TTC549 (cell line): ENCODE results near the gene TREH.
"Not testable (repeated sequence)": the region's sequence is repeated elsewhere in the genome, so short reads cannot be mapped to it uniquely, and the experiment has no call there.

ENCODE experiments used
- FAIRE-seq: peaks from 2 replicates; lab custom pipeline; 2012; peaks lifted over from hg19 to GRCh38; lab: Jason Lieb, UNC

TREH gene

DNA sequence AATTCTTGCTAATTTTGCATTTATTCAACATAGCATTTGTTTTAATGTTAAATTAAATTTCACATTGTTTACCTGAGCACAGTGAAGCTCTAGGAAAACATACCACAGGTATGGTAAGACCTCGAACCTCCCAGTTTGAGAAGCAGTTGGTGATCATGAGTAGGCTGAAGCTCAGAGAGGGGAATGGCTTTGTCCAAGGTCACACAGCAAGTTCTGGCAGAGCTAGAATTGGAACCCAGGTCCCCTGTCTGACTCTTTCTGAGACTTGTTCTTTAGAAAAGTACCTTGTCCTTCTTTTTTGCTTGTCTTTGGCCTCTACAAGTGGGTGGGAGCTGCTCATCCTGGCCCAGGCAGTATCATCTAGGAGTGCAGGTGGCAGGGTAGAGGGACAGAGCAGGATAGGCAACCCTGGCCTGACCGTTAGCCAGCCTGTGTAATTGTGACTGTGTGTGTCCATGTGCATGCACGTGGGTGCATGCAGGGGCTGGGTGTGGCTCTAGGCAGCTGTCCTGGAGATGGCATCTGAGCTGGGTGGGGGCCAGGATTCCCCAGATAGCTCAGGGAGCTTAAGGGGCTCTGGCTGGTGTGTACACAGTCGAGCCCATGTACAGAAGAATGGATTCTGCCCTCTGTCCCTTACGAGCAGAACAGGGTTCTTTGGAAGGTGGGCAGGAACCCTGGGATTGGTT, 50.4 kb downstream of the TREH start:
- no peak for FAIRE-seq

DNA sequence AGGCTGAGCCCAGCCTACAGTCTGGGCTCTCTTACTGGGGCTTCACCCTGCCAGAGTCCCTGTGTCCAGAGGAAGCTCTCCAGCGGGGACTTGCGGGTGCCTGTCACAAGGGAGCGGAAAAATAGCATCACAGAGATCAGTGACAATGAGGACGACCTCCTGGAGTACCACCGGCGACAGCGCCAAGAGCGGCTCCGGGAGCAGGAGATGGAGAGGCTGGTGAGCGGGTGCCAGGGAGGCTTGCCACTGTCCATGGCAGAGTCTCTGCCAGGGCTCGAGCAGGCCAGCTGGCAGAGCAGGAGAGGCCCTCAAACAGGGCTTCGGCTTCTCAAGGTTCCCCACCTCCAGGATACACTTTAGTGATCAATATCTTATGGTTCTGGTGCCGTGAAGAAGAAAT, 51.0 kb downstream of the TREH start:
- no peak for FAIRE-seq

DNA sequence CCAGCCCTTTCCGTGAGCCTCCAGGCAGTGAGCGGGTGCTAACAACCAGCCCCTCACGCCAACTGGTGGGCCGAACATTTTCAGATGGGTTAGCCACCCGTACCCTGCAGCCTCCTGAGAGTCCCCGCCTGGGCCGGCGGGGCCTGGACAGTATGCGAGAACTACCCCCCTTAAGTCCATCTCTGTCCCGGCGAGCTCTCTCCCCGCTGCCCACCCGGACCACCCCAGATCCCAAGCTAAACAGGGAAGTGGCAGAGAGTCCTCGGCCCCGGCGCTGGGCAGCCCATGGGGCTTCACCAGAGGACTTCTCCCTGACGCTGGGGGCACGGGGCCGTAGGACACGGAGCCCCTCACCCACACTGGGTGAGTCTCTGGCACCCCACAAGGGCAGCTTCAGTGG, 51.4 kb downstream of the TREH start:
- FAIRE-seq = no peak

DNA sequence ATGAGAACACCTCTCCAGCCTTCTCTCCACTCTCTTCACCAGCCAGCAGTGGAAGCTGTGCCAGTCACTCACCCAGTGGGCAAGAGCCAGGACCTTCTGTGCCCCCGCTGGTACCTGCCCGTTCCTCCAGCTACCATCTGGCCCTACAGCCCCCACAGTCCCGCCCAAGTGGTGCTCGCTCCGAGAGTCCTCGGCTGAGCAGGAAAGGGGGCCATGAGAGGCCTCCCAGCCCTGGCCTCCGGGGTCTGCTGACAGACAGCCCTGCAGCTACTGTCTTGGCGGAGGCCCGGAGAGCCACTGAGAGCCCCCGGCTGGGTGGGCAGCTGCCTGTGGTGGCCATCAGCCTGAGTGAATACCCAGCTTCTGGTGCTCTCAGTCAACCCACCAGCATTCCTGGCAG, 51.9 kb downstream of the TREH start:
- FAIRE-seq = no peak

DNA sequence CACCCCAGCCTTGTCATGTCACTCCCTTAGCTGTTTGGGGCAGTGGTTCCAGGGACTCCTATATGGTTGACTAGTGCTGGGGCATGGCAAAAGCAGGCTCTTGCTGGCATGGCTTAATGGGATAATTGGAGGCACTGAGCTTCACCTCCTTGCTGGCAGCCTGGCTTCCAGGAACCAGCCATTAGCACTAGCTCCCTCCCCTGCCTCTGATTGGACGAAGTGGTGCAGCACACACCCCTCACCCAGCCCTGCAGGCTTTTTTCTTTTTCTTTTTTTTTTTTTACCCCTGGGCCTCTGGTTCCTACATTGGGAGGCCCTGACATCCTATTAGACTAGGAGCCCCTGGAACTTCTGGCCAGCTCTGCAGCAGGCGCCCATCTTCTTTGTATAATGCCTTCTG, 53.5 kb downstream of the TREH start:
- FAIRE-seq = no peak

DNA sequence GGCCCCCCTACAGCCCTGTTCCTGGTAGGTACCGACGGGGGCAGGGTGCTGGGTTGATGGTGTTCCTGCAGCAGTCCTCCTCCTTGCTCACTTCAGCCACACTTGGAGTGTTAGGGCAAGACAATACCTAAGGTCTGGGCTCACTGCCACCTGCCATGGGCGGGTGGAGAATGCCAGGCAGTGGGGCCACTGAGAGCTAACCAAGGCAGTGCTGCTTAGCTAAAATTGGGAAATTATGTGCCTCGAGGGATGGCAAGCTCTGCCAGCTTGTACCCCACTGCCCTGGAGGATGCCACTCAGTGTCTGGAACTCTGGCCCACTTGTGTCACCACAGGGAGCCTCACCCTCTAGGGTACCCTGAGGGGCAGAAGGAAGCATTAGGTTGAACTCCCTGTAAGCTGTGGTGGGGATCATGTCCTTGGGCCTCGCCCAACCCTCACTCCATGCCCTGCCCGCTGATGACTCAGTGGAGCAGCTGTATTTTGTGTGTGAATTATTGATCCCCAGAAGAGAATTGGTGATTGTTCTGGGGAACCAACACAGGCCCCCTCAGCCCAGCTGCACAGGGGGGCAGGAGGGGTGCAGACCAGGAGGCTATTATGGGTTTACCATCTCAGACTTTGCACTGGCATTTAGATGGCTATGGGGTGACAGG, 54.3 kb downstream of the TREH start:
- no peak for FAIRE-seq

DNA sequence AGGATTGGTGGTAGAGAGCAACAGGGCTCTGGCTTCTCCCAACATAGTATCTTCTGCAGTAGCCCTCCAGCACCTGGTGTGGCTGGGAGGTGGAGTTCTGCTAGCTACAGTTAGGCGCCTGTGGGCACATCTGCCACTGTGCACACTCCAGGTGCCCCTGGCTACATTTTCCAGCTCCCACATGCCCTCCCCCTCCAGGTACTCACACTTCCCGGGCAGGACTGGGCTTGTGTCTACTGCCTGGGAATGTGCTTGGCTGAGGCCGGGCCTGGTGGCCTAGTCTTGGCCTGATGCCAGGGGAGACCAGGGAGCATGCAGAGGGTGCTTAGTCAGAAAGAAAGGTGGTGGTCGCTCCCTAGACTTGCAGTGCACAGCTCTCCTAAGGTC, 56.2 kb downstream of the TREH start:
- no peak for FAIRE-seq

DNA sequence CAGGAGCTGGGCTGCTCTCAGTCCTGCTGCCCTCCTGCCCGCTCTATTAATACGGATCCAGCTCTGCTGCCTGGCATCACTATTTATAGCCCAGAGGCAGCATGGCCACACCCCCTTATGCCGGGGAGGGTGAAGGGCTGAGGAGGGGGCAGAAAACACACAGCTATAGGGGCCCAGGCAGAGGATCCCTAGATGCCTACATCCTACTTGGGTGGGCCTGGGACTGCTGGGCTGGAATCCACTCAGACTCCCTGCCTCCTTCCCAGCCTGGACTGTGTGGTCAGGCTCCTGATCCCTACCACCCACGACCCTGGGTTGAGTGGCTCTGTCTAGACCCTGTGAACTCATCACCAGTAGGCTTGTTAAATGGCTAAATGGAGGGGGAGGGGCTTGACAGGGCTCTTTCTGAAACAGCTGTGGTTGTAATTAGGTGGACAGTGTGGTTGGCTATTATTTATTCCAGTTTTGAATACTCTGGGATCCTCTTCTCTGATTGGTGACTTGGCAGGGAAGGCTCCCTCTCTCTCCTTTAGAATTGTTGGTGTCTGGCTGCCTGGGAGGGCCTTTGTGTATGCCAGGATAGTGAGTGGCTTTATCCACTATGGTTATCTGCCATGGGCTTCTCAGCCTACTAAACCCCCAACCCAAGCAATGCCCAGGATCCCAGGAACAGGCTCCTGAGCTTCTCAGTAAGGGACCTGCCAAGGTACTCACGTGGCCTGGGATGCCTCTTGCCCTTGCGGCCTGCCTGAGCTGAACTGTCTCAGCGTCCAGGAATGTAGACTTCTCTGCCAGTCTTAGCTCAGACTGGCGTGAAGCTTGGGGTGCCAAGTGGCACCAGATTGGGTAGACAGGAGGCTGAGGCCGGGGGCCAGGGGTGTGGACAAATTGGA, 56.8 kb downstream of the TREH start:
- FAIRE-seq = no peak

DNA sequence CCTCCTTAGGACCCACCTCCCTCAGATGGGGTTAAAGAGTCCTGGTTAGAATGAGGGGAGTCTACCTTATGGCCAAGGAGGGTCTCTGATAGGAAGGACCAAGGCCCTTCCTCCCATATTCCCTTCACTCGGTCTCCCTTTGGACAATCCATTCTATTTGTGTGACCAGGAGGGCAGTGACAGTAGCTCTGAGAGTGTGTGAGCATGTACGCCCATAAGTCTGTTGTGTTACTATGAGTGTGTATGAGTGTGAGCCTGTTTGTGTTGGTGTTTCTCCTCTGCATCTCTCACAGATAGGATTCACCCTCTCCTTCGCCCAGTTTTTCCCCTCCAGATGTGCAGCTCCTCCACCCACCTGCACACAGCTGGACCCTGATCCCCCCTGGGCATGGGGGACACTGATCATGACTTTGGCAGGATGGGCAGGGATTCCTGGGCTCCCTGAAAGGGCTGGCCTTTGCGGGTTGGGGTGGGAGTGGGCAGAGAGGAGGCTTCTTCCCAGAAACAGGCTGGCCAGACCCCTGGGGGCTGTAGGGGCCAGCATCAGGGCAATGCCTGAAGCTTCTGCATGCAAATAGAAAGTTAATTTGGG, 57.6 kb downstream of the TREH start:
- FAIRE-seq = no peak

DNA sequence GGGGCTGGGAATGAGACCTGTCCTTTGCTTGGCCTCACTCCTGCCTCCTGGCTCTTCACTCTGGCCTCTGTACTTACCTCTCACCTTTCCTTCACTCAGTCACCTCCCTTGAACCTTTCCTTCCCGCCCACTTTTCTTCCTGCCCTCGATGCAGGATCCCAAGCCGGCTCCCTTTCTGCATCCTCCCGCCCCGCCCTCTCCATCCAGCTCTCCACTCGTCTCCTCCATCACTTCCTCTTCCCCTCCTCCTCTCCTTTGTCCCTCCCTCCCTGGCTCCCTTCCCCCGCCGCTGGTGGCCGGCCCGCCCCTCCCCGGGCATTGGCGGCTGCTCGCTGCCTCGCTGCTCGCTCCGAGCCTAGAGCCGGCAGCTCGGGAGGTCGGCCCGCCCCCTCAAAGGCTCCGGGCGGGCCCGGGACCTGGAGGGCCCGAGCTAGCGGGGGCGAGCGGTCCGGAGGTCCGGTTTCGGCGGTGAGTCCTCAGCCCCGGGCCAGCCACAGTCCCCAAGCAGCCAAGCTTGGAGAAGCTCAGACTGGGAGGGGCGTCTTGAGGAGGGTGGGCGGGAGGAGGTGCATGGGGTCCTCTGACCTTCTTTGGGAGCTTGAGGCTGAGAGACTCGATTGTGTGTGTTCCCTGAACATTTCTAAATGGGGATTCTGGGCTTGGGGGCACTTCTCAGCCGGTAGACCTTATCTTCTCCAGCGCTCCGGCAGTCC, 58.2 kb downstream of the TREH start:
- FAIRE-seq = no peak

DNA sequence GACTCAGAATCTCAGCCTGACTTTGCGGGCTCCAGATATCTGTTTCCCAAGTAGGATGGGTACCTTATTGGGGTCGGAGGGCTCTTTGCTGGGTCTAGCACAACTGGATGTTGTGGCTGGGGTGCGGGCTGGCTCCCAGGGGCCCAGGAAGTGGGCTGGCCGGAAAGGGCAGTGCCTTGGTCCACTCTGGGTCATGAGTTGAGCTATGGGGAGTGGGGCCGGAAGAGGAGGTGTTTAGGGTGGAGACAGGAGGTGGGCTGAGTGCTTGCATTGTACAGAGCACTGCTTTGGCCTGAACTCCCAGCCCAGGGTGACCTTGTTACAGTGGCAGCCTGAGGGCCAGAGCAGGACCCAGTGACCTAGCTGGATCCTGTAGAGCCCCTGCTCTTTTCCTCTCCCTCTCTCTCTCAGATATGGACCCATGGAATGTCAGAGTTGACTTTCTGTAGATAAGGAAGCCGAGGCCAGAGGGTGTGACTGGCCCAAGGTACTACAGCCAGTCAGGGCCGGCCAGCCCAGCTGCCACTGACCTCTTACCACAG, 58.9 kb downstream of the TREH start:
- no peak for FAIRE-seq

DNA sequence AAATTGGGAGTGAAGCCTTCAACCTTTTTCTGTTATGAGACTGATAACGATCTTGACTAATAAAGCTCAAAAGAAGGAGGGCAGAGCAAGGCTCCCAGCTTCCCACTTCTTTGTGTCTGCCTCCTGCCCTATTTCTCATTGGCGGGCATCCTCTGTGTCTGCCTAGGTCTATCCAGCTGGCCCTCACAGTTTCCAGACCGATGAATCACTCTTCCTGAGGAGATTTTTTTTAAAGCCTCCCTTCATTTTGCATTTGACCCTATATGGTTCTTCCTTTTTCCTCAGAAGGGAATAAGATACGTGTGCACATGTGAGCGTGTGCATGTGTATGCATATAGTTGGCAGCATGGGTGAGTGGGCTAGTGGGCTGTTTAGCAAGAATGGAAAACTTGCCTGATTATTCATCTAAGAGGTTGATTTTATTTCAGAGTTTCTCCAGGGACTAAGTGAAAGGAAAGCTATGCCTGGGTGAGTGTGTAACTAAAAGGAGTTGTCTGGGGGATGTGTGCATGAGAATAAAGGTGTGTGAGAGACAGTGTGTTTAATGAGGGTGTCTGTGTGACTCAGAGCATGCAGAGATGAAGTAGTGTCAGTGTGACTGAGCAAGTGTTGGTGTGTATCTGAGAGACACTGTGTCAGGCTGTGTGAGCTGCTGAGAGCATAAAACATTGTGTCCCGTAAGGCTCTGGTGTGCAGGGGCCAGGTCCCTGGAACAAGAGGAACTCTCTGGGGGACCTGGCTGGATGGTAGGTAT, 59.8 kb downstream of the TREH start:
- no peak for FAIRE-seq

DNA sequence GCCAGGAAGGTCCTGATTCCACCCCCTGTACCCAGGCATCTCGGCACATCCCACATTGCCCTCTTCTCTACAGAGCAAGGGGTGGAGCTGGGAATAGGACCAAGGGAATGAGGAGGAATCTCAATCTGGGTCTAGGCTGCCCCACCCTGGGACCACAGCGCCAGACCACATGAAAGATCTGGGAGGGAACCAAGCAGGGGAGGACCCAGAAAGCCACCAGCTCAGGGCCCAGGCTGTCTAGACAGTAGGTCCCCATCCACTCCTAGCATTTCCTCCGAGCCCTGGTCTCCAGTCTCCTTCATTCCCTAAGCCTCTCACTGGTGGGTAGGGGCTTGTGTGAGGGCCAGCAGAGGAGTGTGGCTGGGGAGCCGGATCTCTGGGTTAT, 60.5 kb downstream of the TREH start:
- no peak for FAIRE-seq

DNA sequence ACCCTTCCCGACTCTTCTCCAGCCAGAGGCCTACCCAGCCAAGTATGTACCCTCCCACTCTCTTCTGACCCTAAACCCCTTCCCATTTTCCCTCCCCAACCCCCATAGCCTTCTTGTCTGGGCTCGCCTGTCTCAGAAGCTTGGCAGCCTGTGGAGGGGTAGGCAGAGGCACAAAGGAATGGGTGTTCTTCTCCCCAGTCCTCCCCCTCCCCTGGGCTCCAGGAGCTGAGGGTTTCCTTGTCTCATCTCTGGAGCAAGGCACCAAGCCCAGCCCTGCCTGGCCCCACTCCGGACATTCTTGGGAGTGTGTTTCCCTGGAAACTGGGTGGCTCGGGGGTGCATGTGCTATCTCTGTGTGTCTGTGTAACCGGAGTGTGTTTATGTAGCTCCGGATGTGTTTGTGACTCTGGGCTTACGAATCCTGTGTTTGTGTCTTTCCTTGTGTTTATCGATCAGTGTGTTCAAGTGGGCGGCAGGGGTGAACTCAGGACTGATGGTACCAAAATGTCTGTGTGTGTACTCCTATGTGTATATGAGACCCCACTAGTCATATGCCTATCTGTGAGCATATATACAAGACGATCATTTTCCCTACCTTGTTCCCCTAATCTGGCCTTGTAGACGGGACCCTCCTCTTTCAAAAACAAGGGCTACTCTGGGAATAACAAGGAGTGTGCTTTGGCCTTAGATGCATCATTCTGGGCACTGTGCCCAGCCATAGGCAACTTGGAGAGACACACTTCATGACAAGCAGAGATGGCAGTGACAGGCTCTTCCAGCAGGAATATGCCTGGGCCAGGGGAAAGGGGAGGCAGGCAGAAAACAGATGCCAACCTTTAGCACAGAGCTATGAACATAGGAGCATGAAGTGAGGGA, 61.1 kb downstream of the TREH start:
- FAIRE-seq = no peak

DNA sequence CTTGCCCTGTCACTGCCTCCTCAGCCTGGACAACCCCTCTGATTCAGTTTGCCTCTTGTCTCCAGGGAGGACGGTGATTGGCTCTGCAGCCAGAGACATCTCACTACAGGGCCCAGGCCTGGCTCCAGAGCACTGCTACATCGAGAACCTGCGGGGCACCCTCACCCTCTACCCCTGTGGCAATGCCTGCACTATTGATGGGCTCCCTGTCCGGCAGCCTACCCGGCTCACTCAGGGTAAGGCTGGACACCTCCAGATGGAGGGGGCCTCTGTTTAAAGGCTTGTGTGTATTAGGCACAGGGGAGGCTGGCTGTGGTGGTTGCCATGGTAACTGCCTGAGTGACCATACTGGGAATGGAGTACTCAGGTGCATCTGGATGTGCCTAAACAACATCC, 63.5 kb downstream of the TREH start:
- no peak for FAIRE-seq

DNA sequence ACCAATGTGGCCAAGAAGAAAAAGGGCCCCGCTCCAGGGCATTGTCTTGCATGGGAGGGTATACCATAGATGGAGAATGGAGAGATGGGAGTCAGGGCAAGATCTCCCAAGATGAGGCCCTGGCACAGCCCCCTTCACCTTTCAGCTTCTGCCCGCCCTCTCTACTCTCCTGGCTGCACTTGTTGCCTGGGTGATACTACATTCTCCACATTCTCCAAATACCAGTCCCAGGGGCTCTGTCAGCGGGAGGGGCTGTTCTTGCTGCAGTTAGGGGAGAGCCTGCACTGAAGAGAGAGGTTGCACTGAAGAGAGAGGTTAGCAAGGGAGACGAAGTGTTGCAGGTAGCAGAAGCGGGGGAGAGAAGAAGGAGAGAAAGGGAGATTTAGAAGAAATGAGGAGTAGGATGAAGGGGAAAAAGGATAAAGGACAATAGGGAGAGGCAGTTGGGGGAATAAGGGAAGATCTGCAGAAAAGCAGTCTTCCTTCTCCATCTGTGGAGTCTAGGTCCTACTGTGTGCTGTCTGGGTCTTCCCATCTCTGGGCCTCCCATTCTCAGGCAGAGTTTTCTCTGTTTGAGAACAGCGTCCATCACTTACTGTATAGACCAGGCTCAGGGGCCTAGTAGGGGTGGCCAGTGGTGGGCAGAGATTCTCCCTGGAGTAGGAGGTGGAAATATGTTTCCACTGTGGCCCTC, 64.0 kb downstream of the TREH start:
- no peak for FAIRE-seq

DNA sequence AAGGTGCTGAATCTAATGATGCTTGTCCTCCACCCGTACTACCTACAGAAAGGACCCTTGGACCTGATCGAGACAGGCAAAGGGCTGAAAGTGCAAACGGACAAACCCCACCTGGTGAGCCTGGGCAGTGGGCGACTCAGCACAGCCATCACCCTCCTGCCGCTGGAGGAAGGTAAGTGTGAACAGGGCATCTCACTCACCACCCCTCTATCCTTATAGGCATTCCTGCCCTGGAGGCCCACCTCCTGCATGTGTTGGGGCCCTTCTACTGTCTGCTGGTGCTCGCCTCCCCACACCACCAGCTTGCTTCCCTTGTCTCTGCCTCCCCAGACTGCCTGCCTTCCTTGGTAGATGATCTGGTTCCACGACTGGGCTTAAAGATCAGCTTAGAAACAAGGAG, 64.9 kb downstream of the TREH start:
- FAIRE-seq = no peak

DNA sequence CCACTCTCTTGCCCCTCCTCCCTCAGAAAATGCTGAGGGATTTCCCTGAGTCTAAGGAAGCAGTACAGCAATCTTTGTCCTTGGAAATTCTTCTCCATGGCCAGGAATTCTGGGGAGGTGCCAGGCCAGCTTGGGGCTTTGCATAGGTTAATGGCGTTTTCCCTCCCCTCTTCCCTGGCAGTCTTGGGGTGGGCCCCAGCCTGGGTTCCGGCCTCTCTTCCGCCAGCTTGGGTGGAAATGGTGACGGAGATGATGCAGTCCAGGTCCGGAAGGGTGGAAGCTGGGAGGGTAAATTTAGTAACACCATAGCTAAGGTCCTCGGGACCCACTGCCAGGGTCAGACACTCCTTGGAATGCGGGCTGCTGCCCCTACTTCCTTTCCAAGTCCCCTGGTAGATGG, 67.1 kb downstream of the TREH start:
- no peak for FAIRE-seq

DNA sequence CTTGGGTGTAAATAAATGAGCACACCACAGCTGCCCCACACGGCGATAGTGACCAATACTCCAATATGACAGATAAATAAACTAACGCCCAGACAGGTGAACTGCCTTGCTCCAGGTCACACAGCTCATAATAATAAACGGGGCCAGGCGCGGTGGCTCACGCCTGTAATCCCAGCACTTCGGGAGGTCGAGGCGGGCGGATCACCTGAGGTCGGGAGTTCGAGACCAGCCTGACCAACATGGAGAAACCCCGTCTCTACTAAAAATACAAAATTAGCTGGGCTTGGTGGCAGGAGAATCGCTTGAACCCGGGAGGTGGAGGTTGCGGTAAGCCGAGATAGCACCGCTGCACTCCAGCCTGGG, 68.0 kb downstream of the TREH start:
- FAIRE-seq = not testable (repeated sequence)
